Endothelial cell of umbilical vein (primary cell): ENCODE data around the gene NRP2. TPM values are rescaled to one million over a fixed set of nuclear protein-coding genes. Genes with fewer than 3 reads are reported as not detected.

Experiments
- BruUV-seq: library from RNA; stranded (reverse); fragments of 400-500 nt; replicated peaks from 2 replicates; lab custom pipeline; 2021; lab: Mats Ljungman, UMichigan
- CTCF ChIA-PET: fragments of 300-600, 350-600 bp; sonication (Branson Sonifier 250); formaldehyde crosslinking; loops from one replicate; lab custom pipeline; 2021; ENCODE audit warnings: antibody characterized with exemption, inconsistent platforms; lab: Charles Lee
- POLR2A ChIA-PET: fragments of 300-600, 350-600 bp; sonication (Branson Sonifier 250); formaldehyde crosslinking; loops from one replicate; lab custom pipeline; 2021; ENCODE audit warnings: antibody characterized with exemption, inconsistent platforms; lab: Charles Lee
- DNase-seq: peaks from one replicate; pipeline ENCODE4 v3.0.0-alpha.2; 2011; ENCODE audit warnings: low read depth, low spot score
- FAIRE-seq: peaks from 2 replicates; lab custom pipeline; 2011; peaks lifted over from hg19 to GRCh38; lab: Jason Lieb, UNC
- H2AFZ ChIP-seq: 2 replicates; pipeline ENCODE4 v1.6.0; 2012; ENCODE audit warnings: low read depth, low read length, control low read depth, inconsistent platforms
- H3K27ac ChIP-seq: 2 replicates; pipeline ENCODE4 v1.5.1; 2011; ENCODE audit warnings: low read depth, mild to moderate bottlenecking, control low read depth, low read length, moderate library complexity; ENCODE audit not compliant: insufficient read depth
- H3K27me3 ChIP-seq, 2 experiments: 2 replicates each; pipeline versions ENCODE4 v1.6.0 to v1.6.1; 2011; ENCODE audit warnings: low read length in 2 of 2, mixed read lengths in 1 of 2; ENCODE audit not compliant: control insufficient read depth in 2 of 2, insufficient read depth in 2 of 2
- H3K36me3 ChIP-seq, 2 experiments: 2 replicates in 1 of 2; 3 replicates in 1 of 2; pipeline ENCODE4 v1.5.1; 2011; ENCODE audit warnings: low read length in 2 of 2, mild to moderate bottlenecking in 1 of 2, moderate library complexity in 1 of 2; ENCODE audit not compliant: control insufficient read depth in 2 of 2, insufficient read depth in 2 of 2; ENCODE audit errors: extremely low read depth in 1 of 2
- H3K4me1 ChIP-seq: 3 replicates; pipeline ENCODE4 v1.5.1; 2011; ENCODE audit warnings: mild to moderate bottlenecking, low read length; ENCODE audit not compliant: control insufficient read depth, insufficient read depth; ENCODE audit errors: extremely low read depth
- H3K4me2 ChIP-seq: 2 replicates; pipeline ENCODE4 v1.6.1; 2011; ENCODE audit warnings: low read length, control low read depth, mixed read lengths; ENCODE audit not compliant: insufficient read depth
- H3K4me3 ChIP-seq, 3 experiments: fragments of 200-600 bp in 1 of 3; sonication (generic), shearing (Covaris generic) in 1 of 3; replicated peaks in 1 of 3; 2 replicates each; pipeline ENCODE4 v1.5.1; 2011 to 2016; ENCODE audit warnings: control low read depth in 3 of 3, low read length in 3 of 3, mild to moderate bottlenecking in 2 of 3, inconsistent platforms in 1 of 3, low read depth in 1 of 3, moderate library complexity in 1 of 3; ENCODE audit not compliant: insufficient read depth in 1 of 3
- H3K79me2 ChIP-seq: 2 replicates; pipeline ENCODE4 v1.6.0; 2012; ENCODE audit warnings: low read length, inconsistent platforms; ENCODE audit not compliant: control insufficient read depth, insufficient read depth
- H3K9ac ChIP-seq: replicated peaks from 2 replicates; pipeline ENCODE3; 2011; ENCODE audit warnings: low read length, control low read depth; ENCODE audit not compliant: insufficient read depth; ENCODE audit errors: extremely low read depth
- H3K9me1 ChIP-seq: replicated peaks from 3 replicates; pipeline ENCODE4 v1.6.0; 2011; ENCODE audit warnings: mild to moderate bottlenecking, low read length; ENCODE audit not compliant: control insufficient read depth, insufficient read depth; ENCODE audit errors: extremely low read depth
- H3K9me3 ChIP-seq: replicated peaks from 2 replicates; pipeline ENCODE4 v1.5.1; 2012; ENCODE audit warnings: low read length, inconsistent platforms; ENCODE audit not compliant: control insufficient read depth, insufficient read depth
- H4K20me1 ChIP-seq: replicated peaks from 2 replicates; pipeline ENCODE3; 2011; ENCODE audit warnings: mild to moderate bottlenecking, low read length; ENCODE audit not compliant: control insufficient read depth, insufficient read depth; ENCODE audit errors: extremely low read depth
- CTCF ChIP-seq, 2 donors: IDR thresholded peaks; 1 replicate in 1 of 2; 2 replicates in 1 of 2; pipeline ENCODE4 v1.5.1; 2011; ENCODE audit warnings: low read length in 2 of 2, mild to moderate bottlenecking in 2 of 2, moderate library complexity in 2 of 2, control low read depth in 1 of 2, inconsistent platforms in 1 of 2, low read depth in 1 of 2; ENCODE audit not compliant: insufficient read depth in 1 of 2; ENCODE audit errors: extremely low read depth in 1 of 2
- EZH2 ChIP-seq: IDR thresholded peaks from 2 replicates; pipeline ENCODE4 v1.6.1; 2012; ENCODE audit warnings: borderline replicate concordance, low read depth, mild to moderate bottlenecking, moderate library complexity, low read length, inconsistent platforms; ENCODE audit not compliant: severe bottlenecking
- MAX ChIP-seq: IDR thresholded peaks from 2 replicates; pipeline ENCODE4 v1.6.1; 2011; ENCODE audit not compliant: insufficient read depth, insufficient read length
- POLR2AphosphoS5 ChIP-seq: IDR thresholded peaks from 2 replicates; pipeline ENCODE4 v1.6.1; 2012; ENCODE audit warnings: low read depth, mild to moderate bottlenecking, control low read depth, low read length, moderate library complexity; ENCODE audit not compliant: insufficient read depth
- dilution Hi-C: fragments of 300-500 bp; cut with MboI; formaldehyde crosslinking; loops from one replicate; pipeline ENCODE4 v1.15.0; 2019; ENCODE audit warnings: low sequenced_read_pairs; ENCODE audit not compliant: extremely low pct_ligation_motif_present
- intact Hi-C: fragments of 100-400 bp; cut with micrococcal nuclease; formaldehyde crosslinking; loops from one replicate; pipeline ENCODE4 v1.10.0; 2022
- polyA plus RNA-seq, 4 experiments: library from polyadenylated mRNA; depleted of rRNA in 3 of 4; stranded (reverse) in 3 of 4; unstranded in 1 of 4; fragments of >200 nt; gene quantifications; 2 replicates each; pipeline versions ENCODE4 v1.2.1 to v1.2.3, GENCODE V29; 2011 to 2012; ENCODE audit warnings: missing spikeins in 1 of 4
- total RNA-seq: library from RNA; stranded (reverse); gene quantifications from 2 replicates; pipeline ENCODE4 v1.2.3, GENCODE V29; 2021

Gene NRP2
- total and polyA plus RNA-seq, 2 donors (not counting 3 experiments of a cell fraction or from before 2014, with no cell fraction given), result 160 to 240 TPM

- H3K4me2 ChIP-seq, result no peak overlapping the region
- intact Hi-C loops, result no loop called here
- FAIRE-seq (no peak), DNase-seq (no peak)
- no peak overlapping the region for H3K4me3 ChIP-seq
- dilution Hi-C loops, result no loop called here
- H3K9me3 ChIP-seq, result no peaks in the 10 kb centered on the region
- H3K36me3 ChIP-seq, result peaks cover 11 to 31% of the 10 kb centered on the region in 2 experiments
- H3K79me2 ChIP-seq, result no peaks in the 10 kb centered on the region
- no peak overlapping the region for H2AFZ ChIP-seq
- ChIA-PET POLR2A (no interaction called here), CTCF (interaction anchor here (1.2 kb wide), 1 partner anchor 13 kb away, joined by 3 read pairs; no protein-coding TSS in a partner anchor)
- H3K27ac ChIP-seq, result no peak overlapping the region
- BruUV-seq, result no TSS peak
- peaks cover 29% of the 10 kb centered on the region for H3K4me1 ChIP-seq
- H3K27me3 ChIP-seq, result no peaks in the 10 kb centered on the region
- no peaks in the 10 kb centered on the region for H3K9me1 ChIP-seq
- no peak for TF ChIP-seq EZH2
- no peak for TF ChIP-seq POLR2AphosphoS5
- TF ChIP-seq MAX, result no peak
- no peak for TF ChIP-seq CTCF (IDR thresholded peaks at IDR 0.05; ENCODE audit: extremely low read depth in 1 of 2, insufficient read depth in 1 of 2, low read depth in 1 of 2, low read length in 2 of 2)
- no peak overlapping the region for H3K9ac ChIP-seq
- H4K20me1 ChIP-seq, result no peaks in the 10 kb centered on the region
Observed at GRCh38 chr2:205754285-205754923, 72.1 kb downstream of the NRP2 start.
